NB4 (cell line): Measurements from ENCODE around the gene HPGDS.

Experiments
- DNase-seq: peaks from one replicate; pipeline ENCODE4 v3.0.0; 2010; ENCODE audit warnings: low read depth
- H3K4me3 ChIP-seq: one replicate; pipeline ENCODE4 v1.5.1; 2011; ENCODE audit warnings: mild to moderate bottlenecking, low read depth, low read length, moderate library complexity
- MYC ChIP-seq: IDR thresholded peaks from 2 replicates; pipeline ENCODE4 v1.6.1; 2011; ENCODE audit warnings: low read depth, low read length
- POLR2A ChIP-seq: IDR thresholded peaks from 2 replicates; pipeline ENCODE4 v1.6.1; 2011; ENCODE audit warnings: mild to moderate bottlenecking; ENCODE audit not compliant: insufficient read length; ENCODE audit errors: extremely low read depth
- TF ChIP-seq, protein P1 (sequence below): IDR thresholded peaks from one replicate; pipeline ENCODE4 v1.5.1; 2012; ENCODE audit warnings: low read depth, low read length
- TF ChIP-seq, protein P2 (sequence below): IDR thresholded peaks from 2 replicates; pipeline ENCODE4 v1.6.1; 2011; ENCODE audit warnings: low read depth, low read length

The HPGDS gene

DNA sequence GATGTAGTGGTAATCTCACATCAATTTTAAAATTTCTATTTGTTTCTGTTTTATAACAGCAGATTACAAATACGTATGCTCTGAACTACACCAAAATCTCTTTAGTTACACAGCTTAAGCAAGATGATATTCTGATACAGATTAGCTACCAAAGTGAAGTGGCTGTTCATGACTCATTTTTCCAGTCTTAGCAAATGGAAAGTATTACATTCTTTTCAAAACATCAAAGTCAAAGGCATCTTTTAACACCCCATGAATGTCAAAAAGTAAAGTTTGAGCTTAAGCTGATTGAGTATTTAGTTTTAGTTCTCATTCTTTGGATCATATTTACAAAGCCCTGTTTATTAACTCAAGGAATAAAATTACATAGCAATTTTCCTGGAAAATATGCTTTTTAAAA lies 6.6 kb upstream of the HPGDS start:
- TF ChIP-seq MYC: no peak
- TF ChIP-seq, protein P1, sequence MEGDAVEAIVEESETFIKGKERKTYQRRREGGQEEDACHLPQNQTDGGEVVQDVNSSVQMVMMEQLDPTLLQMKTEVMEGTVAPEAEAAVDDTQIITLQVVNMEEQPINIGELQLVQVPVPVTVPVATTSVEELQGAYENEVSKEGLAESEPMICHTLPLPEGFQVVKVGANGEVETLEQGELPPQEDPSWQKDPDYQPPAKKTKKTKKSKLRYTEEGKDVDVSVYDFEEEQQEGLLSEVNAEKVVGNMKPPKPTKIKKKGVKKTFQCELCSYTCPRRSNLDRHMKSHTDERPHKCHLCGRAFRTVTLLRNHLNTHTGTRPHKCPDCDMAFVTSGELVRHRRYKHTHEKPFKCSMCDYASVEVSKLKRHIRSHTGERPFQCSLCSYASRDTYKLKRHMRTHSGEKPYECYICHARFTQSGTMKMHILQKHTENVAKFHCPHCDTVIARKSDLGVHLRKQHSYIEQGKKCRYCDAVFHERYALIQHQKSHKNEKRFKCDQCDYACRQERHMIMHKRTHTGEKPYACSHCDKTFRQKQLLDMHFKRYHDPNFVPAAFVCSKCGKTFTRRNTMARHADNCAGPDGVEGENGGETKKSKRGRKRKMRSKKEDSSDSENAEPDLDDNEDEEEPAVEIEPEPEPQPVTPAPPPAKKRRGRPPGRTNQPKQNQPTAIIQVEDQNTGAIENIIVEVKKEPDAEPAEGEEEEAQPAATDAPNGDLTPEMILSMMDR: no peak
- TF ChIP-seq, protein P2, sequence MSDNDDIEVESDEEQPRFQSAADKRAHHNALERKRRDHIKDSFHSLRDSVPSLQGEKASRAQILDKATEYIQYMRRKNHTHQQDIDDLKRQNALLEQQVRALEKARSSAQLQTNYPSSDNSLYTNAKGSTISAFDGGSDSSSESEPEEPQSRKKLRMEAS: no peak
- H3K4me3 ChIP-seq: no peak overlapping the region
- no peak for DNase-seq

DNA sequence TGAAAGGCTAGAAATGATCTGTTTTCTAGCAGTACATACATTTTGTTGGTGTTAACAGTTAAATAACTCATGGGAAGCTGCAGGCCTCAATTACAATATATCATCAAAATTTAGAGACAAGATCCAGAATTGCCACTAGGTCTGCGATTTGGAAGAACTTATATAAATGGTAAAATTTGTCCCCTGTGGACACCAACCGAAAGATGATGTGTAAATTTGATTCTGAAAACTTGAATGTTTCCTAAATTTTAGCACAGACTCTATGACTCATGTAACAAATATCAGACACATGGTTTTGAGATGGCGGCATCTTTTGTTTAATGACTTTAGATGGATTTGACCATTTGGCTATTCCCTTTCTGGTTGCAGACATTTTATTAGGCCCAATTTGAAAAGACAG lies 6.0 kb upstream of the HPGDS start:
- no peak for TF ChIP-seq MYC
- TF ChIP-seq, protein P1: no peak
- TF ChIP-seq, protein P2: no peak
- TF ChIP-seq POLR2A: no peak
- no peak for DNase-seq
- H3K4me3 ChIP-seq: no peak overlapping the region

DNA sequence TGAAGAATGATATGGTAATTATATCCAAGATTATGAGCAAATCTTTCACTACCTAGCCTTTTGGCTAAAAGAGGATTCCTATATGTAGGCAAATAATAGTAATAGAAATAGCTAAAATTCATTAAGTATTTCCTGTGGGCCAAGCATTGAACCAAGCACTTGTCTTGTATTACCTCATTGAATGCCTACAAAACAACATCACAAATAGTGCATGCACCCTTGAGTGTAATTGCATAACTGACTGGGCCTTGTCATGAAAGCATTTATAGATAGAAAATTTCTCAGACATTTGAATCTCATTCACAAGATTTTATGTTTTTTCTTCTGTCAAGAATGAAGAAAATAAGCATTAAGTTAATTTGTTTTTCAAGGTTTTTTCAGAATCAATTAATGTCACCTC lies 3.9 kb upstream of the HPGDS start:
- H3K4me3 ChIP-seq: no peak overlapping the region
- DNase-seq: no peak
- TF ChIP-seq POLR2A (no peak), MYC (no peak)
- TF ChIP-seq, protein P1: no peak
- TF ChIP-seq, protein P2: no peak

DNA sequence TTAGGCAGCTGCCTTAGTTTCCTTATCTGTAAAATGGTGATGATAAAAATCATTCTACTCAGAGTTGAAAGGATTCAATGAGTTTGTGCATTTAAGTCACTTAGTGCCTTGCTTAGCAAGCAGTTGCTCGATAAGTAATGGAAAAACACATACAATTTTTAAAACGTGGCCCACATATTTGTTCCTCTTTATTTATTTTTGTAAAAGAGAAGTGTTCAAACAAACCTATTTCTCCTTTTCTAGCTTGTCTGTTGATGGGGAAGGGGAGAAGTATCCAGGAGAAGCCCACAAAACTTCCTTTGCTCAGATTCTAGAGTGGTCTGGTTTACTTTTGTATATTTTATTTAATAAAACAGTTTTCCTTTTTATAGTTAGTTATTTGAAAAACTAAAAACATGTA lies 3.3 kb upstream of the HPGDS start:
- no peak overlapping the region for H3K4me3 ChIP-seq
- DNase-seq: no peak
- TF ChIP-seq MYC (no peak), POLR2A (no peak)
- TF ChIP-seq, protein P2: no peak
- TF ChIP-seq, protein P1: no peak

DNA sequence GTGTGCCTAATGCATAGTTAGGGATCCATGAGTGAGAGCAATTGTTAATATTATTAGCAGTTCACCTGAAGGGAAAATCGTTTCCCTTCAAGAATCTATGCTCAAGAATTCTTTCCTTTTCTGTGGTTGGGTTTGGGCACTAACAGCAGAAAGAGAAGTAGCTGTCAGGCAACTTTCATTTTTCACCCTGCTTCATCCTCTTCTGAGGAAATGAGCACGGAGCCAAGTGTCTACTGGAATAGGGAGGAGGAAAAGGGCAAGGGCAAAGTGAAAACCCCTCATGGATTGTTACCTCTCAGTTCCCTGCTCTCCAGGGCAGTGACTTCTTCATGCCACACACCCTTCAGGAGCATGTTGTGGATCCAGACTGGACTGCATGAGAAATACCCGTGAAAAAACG lies 2.6 kb upstream of the HPGDS start:
- no peak overlapping the region for H3K4me3 ChIP-seq
- no peak for DNase-seq
- TF ChIP-seq, protein P1: no peak
- TF ChIP-seq POLR2A (no peak), MYC (no peak)
- TF ChIP-seq, protein P2: no peak

DNA sequence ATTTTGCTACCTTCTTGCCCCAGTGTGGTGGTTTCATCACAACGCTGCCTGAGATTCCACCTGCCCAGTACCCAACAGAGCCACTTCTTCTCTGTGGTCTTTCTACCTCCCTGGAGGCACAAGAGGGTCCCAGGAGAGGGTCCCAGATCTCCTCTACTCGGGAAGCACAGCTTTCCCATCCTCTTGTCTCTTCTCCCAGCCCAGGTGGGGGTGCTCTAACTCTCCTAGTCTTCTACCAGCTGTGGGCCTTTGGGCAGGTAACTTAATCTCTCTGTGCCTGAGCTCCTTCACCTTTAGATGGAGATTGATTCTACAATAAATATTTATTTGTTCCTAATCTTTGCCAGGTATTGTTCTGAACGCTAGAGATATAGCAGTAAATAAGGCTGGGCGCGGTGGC lies 1.8 kb upstream of the HPGDS start:
- no peak for DNase-seq
- TF ChIP-seq, protein P2: no peak
- TF ChIP-seq POLR2A (no peak), MYC (no peak)
- TF ChIP-seq, protein P1: no peak
- no peak overlapping the region for H3K4me3 ChIP-seq
